GM21515 (cell line): Measurements from ENCODE around the gene CASTOR2.
"Not testable (repeated sequence)": the region's sequence is repeated elsewhere in the genome, so short reads cannot be mapped to it uniquely, and the experiment has no call there.

Source experiments
- ATAC-seq: cut with Tn5 transposase; IDR thresholded peaks from one replicate; pipeline ENCODE4 v1.9.1; 2021; ENCODE audit not compliant: unreplicated experiment

The CASTOR2 gene

DNA sequence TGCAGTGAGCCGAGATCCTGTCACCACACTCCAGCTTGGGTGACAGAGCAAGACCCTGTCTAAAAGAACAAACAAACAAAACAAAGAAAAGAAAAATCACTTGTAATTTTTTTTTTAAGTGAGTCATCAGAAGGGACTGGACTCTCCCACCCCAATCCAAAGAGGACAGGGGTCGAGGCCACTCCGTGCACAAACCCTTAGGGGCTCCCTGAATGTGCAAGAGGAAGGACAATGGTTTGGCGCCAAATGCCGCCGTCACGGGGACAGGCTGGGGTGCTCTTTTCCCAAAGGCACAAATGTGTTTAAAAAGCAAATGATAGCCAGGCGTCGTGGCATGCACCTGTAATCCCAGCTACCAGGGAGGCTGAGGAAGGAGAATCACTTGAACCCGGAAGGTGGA lies 85.3 kb downstream of the CASTOR2 start:
- ATAC-seq = no peak

DNA sequence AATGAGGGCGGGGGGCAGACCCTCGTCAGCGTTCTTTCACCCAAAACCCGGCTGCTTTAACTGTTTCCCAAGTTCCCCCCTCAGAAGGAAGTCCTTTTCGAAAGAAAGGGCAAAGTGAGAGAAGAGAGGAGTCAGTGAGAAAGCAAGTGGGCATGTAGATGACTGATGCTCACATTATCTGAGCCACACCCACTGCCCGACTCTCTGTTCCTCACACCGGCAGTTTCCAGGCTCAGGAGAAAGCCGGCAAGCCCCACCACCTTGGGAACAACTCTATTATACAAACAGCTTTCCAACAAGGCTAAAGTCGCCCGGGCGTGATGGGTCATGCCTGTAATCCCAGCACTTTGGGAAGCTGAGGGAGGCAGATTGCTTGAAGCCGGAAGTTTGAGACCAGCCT lies 86.0 kb downstream of the CASTOR2 start:
- no peak for ATAC-seq

DNA sequence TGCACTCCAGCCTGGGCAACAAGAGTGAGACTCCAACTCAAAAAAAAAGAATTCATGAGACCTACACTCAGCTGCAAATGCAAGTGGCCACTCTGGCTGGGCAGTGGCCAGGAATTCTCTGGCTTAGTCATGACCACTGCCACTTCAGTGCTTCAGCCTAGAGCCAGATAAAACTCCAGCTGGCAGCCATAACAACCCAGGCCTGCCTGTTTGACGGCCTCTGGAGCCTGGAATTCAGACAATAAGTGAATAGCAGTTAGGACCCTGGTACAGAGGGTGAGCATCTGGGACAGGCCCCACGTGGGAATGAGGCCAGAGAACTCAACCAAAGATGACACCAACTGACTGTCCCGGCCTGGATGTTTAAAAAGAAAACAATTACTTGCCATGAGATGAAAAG lies 90.2 kb downstream of the CASTOR2 start:
- ATAC-seq = no peak

DNA sequence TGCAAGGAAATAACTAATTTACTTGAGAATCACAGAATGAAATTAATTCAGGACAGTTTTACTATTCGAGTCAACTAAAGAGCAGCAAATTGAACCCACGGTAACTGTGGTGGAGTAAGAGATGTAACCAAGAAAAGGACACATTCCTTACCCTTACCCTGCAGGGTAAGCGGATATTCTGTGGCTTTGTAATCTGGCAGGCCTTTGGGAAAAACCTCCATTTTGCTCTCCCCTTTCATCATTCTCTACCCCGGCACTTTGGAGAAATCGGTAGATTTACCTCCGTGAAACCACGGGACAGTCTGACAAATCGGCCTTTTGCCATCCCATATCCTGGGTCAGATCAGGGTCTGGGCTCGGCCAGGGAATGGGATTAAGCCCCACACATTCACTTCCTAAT lies 90.7 kb downstream of the CASTOR2 start:
- ATAC-seq = no peak

DNA sequence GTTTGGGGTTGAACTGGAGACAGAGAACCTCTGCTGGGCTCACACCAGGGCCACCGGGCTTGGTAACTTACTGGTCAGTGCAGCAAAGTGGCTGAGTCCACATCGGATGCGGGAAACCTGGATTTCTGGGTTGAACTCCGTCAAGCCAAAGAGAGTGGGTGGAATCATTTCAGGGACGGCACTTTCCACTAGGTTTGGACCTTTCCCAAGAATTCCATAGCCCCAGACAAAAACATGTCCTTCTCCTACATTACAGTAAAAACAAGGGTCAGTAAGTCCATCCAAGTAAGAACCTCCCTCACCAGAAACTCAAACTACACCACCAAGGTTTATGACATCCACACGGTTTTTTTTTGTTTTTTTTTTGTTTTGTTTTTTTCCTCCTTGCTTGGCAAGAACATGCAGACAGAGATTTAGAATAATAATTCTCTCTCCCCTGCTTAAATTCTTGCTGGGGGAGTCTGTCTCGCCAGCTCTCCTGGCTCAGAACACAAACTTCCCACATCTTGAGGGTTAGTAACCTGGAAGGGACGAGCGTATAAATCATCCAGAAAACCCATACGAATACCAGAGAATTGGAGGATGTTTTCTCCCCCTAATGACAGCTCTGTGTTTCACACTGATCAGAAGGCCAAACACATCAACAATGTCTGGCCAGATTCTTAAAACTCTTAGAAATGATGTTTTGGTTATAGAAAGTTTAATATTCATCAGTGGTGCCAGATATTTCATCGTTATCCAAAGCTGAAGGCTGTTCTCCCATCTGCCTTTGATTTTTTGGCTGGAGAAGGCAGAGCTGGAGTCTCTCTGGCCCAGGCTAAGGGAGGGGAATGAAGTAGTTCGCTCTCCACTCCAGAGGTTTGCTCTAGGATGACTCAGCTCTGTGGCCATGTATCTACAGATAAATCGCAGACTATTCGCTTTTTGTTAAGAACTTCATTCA lies 91.6 kb downstream of the CASTOR2 start:
- no peak for ATAC-seq

DNA sequence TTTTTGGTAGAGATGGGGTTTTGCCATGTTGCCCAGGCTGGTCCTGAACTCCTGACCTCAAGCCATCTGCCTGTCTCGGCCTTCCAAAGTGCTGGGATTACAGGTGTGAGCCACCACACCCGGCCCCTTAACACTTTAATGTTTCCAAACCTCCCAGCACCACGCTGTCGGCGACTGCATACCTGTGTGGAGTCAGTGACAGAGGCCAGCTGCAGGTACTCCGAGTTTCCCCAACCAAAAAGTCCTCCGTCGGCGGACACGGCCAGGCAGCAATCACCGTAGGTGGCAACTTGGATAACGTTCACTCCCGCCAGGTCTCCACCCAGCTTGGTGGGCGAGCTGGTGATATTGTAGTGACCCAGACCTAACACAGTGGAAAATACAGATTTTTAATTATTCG lies 93.9 kb downstream of the CASTOR2 start:
- ATAC-seq = no peak

DNA sequence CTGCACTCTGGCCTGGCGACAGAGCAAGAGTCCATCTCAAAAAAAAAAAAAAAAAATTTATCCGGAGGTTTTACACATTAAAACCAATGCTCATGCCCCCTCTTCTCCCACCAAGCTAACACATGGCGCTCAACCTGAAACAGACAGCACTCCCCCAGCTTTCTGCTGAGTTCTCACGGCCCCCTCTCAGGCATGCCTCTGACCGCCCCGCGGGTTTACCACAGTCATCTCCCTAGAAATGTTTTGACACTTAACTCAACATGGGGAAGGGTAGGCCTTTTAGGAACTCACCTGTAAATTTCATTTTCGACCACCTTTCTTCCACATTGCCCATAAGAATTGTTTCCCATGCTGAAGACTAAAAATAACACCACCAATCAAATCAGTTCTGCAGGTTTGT lies 99.8 kb downstream of the CASTOR2 start:
- no peak for ATAC-seq

DNA sequence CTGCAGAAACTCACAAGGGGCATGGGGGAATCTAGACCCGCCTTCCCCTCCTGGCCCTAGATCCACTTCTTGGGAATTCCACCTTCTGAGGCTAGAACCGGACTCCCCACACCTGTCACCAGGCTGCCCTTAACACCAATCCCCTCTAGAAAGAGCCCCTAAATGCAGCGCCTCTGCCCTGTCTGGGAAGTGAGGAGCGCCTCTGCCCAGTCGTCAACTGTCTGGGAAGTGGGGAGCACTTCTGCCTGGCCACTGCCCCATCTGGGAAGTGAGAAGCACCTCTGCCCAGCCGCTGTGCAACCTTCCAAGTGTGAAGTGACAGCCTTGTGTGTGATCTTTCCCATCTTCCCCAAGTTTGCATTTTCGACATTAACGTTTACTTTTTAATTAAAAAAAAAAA lies 100.3 kb downstream of the CASTOR2 start:
- ATAC-seq = no peak

DNA sequence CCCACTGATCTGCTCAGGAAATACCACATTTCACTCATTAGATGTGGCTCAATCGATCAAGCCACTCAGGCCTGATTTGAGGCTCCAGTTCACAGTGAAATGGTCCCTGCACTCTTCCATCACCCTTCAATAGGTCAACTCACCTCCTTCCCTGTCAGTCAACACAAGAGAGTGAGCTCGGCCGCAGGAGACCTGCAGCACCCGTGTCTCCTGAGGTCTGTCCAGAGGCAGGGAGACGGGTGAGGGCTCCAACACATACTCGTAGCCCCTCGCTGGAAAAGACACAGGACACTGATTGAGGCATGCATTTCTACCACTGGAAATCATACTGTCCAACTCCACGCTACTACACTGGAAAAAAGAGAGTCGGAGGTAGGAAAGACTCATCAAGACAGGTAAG lies 102.0 kb downstream of the CASTOR2 start:
- ATAC-seq = no peak

DNA sequence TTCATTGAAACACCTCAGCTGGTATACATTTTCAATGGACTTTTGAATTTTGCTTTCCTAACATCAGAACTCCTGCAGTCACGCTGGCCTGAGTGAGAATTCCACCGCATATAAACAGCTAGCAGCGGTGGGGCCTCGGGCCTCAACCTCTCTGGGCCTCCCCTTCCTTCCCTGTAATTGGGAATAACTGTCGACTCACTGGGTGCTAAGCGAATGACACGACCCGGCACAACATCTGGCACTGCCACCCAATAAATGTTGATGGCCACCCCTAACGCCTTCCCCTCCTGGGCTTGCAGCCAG lies 108.4 kb downstream of the CASTOR2 start:
- no peak for ATAC-seq

DNA sequence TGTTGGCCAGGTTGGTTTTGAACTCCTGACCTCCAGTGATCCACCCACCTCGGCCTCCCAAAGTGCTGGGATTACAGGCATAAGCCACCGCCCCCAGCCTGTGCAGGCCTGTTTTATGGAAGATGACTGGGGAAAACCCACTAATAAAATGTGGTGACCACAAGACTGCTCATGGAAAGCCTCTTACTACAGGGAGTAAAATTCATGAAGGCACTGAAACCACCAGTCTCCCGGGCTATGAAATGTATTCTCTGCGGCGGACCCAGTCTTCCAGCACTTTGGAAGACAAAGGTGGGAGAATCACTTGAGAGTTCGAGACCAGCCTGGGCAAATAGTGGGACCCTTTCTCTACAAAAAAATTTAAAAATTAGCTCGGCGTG lies 109.7 kb downstream of the CASTOR2 start:
- not testable (repeated sequence) for ATAC-seq
